ENCODE data around the gene UBL4B. TPM values are rescaled to one million over a fixed set of nuclear protein-coding genes. Genes with fewer than 3 reads are reported as not detected.

UBL4B gene
- polyA plus RNA-seq, 2 of the 4 experiments (the other 2 are of a cell fraction): not detected

GRCh38 chr1:110159168-110159567 is 46.9 kb downstream of the UBL4B start (continued):
- no peak for TF ChIP-seq E2F6 (IDR thresholded peaks at IDR 0.05; ENCODE audit: borderline replicate concordance, low read depth)

GRCh38 chr1:110160538-110161100 is 48.4 kb downstream of the UBL4B start:
- H3K4me1 ChIP-seq: no peaks in the 10 kb centered on the region
- H3K27ac ChIP-seq: no peak overlapping the region
- CTCF ChIA-PET: no interaction called here
- ATAC-seq (no peak), FAIRE-seq (no peak), DNase-seq (ENCODE audit: low read depth in 1 of 2, low spot score in 1 of 2) (no peak)
- WGBS (ENCODE audit: missing lambda C conversion rate): 44% methylated on average over 9 of the region's 10 CpGs
- H3K9me3 ChIP-seq: no peaks in the 10 kb centered on the region
- no peak overlapping the region for H3K4me3 ChIP-seq
- TF ChIP-seq HES2 (IDR thresholded peaks at IDR 0.05): no peak
- no peak for TF ChIP-seq SREBF2 (IDR thresholded peaks at IDR 0.05)
- TF ChIP-seq ZFP36 (IDR thresholded peaks at IDR 0.05; ENCODE audit: borderline replicate concordance, partially characterized antibody): no peak
- no peak for TF ChIP-seq EP300 (IDR thresholded peaks at IDR 0.05)
- no peak for TF ChIP-seq POLR2A (IDR thresholded peaks at IDR 0.05; ENCODE audit: low read length)
- no peak for TF ChIP-seq NPAS2 (CRISPR knock-in tag; IDR thresholded peaks at IDR 0.05; ENCODE audit: borderline replicate concordance)
- no peak for TF ChIP-seq KDM1A (IDR thresholded peaks at IDR 0.05; ENCODE audit: low read depth)
- TF ChIP-seq FOXS1 (CRISPR knock-in tag; IDR thresholded peaks at IDR 0.05): no peak
- TF ChIP-seq FOSB (CRISPR knock-in tag; IDR thresholded peaks at IDR 0.05): no peak
- TF ChIP-seq, protein P1, sequence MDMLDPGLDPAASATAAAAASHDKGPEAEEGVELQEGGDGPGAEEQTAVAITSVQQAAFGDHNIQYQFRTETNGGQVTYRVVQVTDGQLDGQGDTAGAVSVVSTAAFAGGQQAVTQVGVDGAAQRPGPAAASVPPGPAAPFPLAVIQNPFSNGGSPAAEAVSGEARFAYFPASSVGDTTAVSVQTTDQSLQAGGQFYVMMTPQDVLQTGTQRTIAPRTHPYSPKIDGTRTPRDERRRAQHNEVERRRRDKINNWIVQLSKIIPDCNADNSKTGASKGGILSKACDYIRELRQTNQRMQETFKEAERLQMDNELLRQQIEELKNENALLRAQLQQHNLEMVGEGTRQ (IDR thresholded peaks at IDR 0.05): no peak
- TF ChIP-seq CTCF (IDR thresholded peaks at IDR 0.05): no peak
- no peak for TF ChIP-seq GATA3 (IDR thresholded peaks at IDR 0.05; ENCODE audit: borderline replicate concordance)
- no peak for TF ChIP-seq RFX5 (IDR thresholded peaks at IDR 0.05)
- no peak for TF ChIP-seq RARB (CRISPR knock-in tag; IDR thresholded peaks at IDR 0.05)
- no peak for TF ChIP-seq CBX2 (IDR thresholded peaks at IDR 0.05; ENCODE audit: borderline replicate concordance, low read depth)
- TF ChIP-seq, protein P2, sequence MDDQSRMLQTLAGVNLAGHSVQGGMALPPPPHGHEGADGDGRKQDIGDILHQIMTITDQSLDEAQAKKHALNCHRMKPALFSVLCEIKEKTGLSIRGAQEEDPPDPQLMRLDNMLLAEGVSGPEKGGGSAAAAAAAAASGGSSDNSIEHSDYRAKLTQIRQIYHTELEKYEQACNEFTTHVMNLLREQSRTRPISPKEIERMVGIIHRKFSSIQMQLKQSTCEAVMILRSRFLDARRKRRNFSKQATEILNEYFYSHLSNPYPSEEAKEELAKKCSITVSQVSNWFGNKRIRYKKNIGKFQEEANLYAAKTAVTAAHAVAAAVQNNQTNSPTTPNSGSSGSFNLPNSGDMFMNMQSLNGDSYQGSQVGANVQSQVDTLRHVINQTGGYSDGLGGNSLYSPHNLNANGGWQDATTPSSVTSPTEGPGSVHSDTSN (IDR thresholded peaks at IDR 0.05): no peak
- POLR2A ChIA-PET: no interaction called here
- no peak overlapping the region for H3K4me2 ChIP-seq

- ATAC-seq: no peak
- Histone ChIP-seq H3K9me3 (no peaks in the 10 kb centered on the region), H3K4me3 (no peak overlapping the region), H3K27ac (no peak overlapping the region), H3K4me1 (no peaks in the 10 kb centered on the region), H3K4me2 (no peak overlapping the region)
- no peak for FAIRE-seq
- TF ChIP-seq FOXS1 (CRISPR knock-in tag; IDR thresholded peaks at IDR 0.05) (no peak), REST (IDR thresholded peaks at IDR 0.05) (no peak), POLR2A (IDR thresholded peaks at IDR 0.05; ENCODE audit: low read length) (no peak), HOXB13 (CRISPR knock-in tag; IDR thresholded peaks at IDR 0.05; ENCODE audit: low read depth) (no peak), SMC3 (IDR thresholded peaks at IDR 0.05) (no peak), BCL3 (IDR thresholded peaks at IDR 0.05) (no peak), ATOH8 (CRISPR knock-in tag; IDR thresholded peaks at IDR 0.05; ENCODE audit: low read depth) (no peak), TP53 (CRISPR knock-in tag; IDR thresholded peaks at IDR 0.05) (no peak), ZFP36 (IDR thresholded peaks at IDR 0.05; ENCODE audit: borderline replicate concordance, partially characterized antibody) (no peak), RAD21 (conservative IDR thresholded peaks at IDR 0.05 in 1 of 2, IDR thresholded peaks at IDR 0.05 in 1 of 2) (no peak), PHF8 (IDR thresholded peaks at IDR 0.05; ENCODE audit: borderline replicate concordance, low read depth) (no peak)
- ChIA-PET POLR2A (no interaction called here), CTCF (interaction anchor here (1.2 kb wide), 1 partner anchor 299 kb away, joined by 5 read pairs; no protein-coding TSS in a partner anchor)
- WGBS (ENCODE audit: missing lambda C conversion rate): 76% methylated on average over 3 of the region's 3 CpGs
- DNase-seq (ENCODE audit: low read depth in 1 of 2, low spot score in 1 of 2): no peak
Observed at GRCh38 chr1:110161165-110161564, 48.9 kb downstream of the UBL4B start.
